K562 (cell line): ENCODE measurements around the gene HOXB5. TPM values are rescaled to one million over a fixed set of nuclear protein-coding genes. Genes with fewer than 3 reads are reported as not detected.

Source experiments
- CEBPZ ChIP-seq: fragments of 150-350 bp; IDR thresholded peaks from 2 replicates; pipeline ENCODE4 v1.6.1; 2014; ENCODE audit warnings: low read depth, mild to moderate bottlenecking, low read length, borderline replicate concordance
- DEAF1 ChIP-seq: fragments of 450-650 bp; formaldehyde crosslinking; IDR thresholded peaks from 2 replicates; pipeline ENCODE4 v1.4.0; 2020; ENCODE audit warnings: mild to moderate bottlenecking, moderate library complexity
- HMBOX1 ChIP-seq: sonication (generic); IDR thresholded peaks from 2 replicates; pipeline ENCODE4 v1.6.1; 2016
- KAT7 ChIP-seq: sonication (generic); formaldehyde crosslinking; IDR thresholded peaks from 2 replicates; pipeline ENCODE4 v1.8.0; 2022; ENCODE audit warnings: missing genetic modification reagents, mild to moderate bottlenecking, borderline replicate concordance
- NFRKB ChIP-seq: fragments of 450-650 bp; IDR thresholded peaks from 2 replicates; pipeline ENCODE4 v1.6.1; 2016; ENCODE audit warnings: low read depth
- POLR3G ChIP-seq: IDR thresholded peaks from 2 replicates; pipeline ENCODE4 v1.6.1; 2011; ENCODE audit not compliant: insufficient read length, insufficient replicate concordance; ENCODE audit errors: extremely low read depth
- SMAD4 ChIP-seq: fragments of 250-450 bp; sonication (Bioruptor Pico); conservative IDR thresholded peaks from 2 replicates; pipeline ENCODE4 v1.8.0; 2021; ENCODE audit warnings: inconsistent platforms, mild to moderate bottlenecking, moderate library complexity
- THAP7 ChIP-seq: fragments of 250-450 bp; sonication (Bioruptor Pico); IDR thresholded peaks from 2 replicates; pipeline ENCODE4 v1.5.0; 2021
- ZBTB40 ChIP-seq, 2 experiments: fragments of 450-650 bp in 1 of 2; sonication (generic) in 1 of 2; formaldehyde crosslinking in 1 of 2; IDR thresholded peaks; 2 replicates each; pipeline versions ENCODE4 v1.7.1 to v1.9.0; 2016 to 2022; ENCODE audit warnings: inconsistent platforms in 1 of 2, mild to moderate bottlenecking in 1 of 2, missing genetic modification reagents in 1 of 2
- polyA plus RNA-seq, 8 experiments: library from polyadenylated mRNA; depleted of rRNA in 4 of 8; stranded (reverse) in 5 of 8; unstranded in 3 of 8; fragments of >200 nt; fragmentation: Nextera tagmentation in 2 of 8; fragmentation: Illumina TruSeq in 1 of 8; extraction: Ambion mirVana in 2 of 8; extraction: Trizol in 1 of 8; gene quantifications; 2 replicates each; pipeline versions ENCODE4 v1.2.1 to v1.2.3, GENCODE V29; 2011 to 2014; ENCODE audit warnings: inconsistent platforms in 1 of 8, missing spikeins in 1 of 8
- total RNA-seq, 7 experiments: library from RNA; depleted of rRNA in 6 of 7; stranded (reverse); fragments of >200 nt in 6 of 7; fragmentation: Illumina TruSeq in 2 of 7; extraction: Trizol in 2 of 7; gene quantifications; 2 replicates each; pipeline versions ENCODE4 v1.2.1 to v1.2.3, GENCODE V29; 2011 to 2021; ENCODE audit warnings: low replicate concordance in 1 of 7

HOXB5 gene
- total and polyA plus RNA-seq, 9 of the 15 experiments (the other 6 are each of a cell fraction or from before 2014, with no cell fraction given) = 0.24 to 2.7 (median 0.65) TPM

GRCh38 chr17:48550502-48551213 is 42.9 kb downstream of the HOXB5 start (continued):
- no peak for TF ChIP-seq SMAD4 (CRISPR knock-in tag)
- no peak for TF ChIP-seq DEAF1 (CRISPR knock-in tag)
- no peak for TF ChIP-seq POLR3G
- no peak for TF ChIP-seq CEBPZ
- TF ChIP-seq NFRKB = no peak
- TF ChIP-seq KAT7 (CRISPR knock-in tag) = no peak
- TF ChIP-seq HMBOX1 = no peak
- TF ChIP-seq THAP7 = no peak
- TF ChIP-seq ZBTB40 (IDR thresholded peaks at IDR 0.05) = no peak
- no peak for TF ChIP-seq ZBTB40 (CRISPR knock-in tag; IDR thresholded peaks at IDR 0.05)
